ENCODE data around the gene SERPING1. TPM values are rescaled to one million over a fixed set of nuclear protein-coding genes. Genes with fewer than 3 reads are reported as not detected.

Gene SERPING1
- polyA plus RNA-seq, 1 donor from 2014 or later: 0.22 TPM

GRCh38 chr11:57549983-57550382, 47.5 kb upstream of the SERPING1 start:
- H3K36me3 ChIP-seq (ENCODE audit: insufficient read depth, low read length): no peaks in the 10 kb centered on the region

DNA sequence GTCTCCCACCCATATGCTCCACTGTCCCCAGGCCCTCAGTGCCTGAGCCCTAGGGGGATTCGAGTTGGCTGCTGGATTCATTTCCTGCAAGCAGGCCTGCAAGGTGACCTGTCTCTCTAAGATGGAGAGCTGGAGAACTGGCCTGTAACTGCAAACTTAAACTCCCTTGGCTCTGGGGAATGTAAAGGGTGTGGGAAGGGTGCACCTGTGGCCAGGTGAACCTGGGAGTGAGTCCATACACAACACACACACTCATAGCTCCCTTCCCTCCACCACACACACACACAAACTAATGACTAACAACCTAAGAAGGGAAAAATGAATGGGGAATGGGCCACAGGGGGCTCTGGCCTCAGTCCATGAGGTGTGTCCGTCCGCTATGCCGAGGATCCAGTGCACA, 45.5 kb upstream of the SERPING1 start:
- Histone ChIP-seq H3K9me3 (ENCODE audit: low read length) (no peaks in the 10 kb centered on the region), H3K4me2 (ENCODE audit: low read length) (no peak overlapping the region), H3K27me3 (ENCODE audit: insufficient read depth, low read depth, low read length) (no peaks in the 10 kb centered on the region), H3K4me3 (ENCODE audit: low read length) (no peak overlapping the region), H2AFZ (ENCODE audit: low read depth, low read length) (no peak overlapping the region), H3F3A (ENCODE audit: insufficient read depth, low read length, poor library complexity, severe bottlenecking) (no peaks in the 10 kb centered on the region), H3K9me2 (ENCODE audit: insufficient read depth, low read length) (no peaks in the 10 kb centered on the region), H3K36me3 (ENCODE audit: insufficient read depth, low read length) (no peaks in the 10 kb centered on the region), H3K9ac (ENCODE audit: low read length) (no peak overlapping the region), H4K20me1 (ENCODE audit: insufficient read depth) (no peaks in the 10 kb centered on the region), H3K27ac (ENCODE audit: low read length) (no peak overlapping the region), H3K79me2 (replicated peaks; ENCODE audit: insufficient read depth, low read length) (no peaks in the 10 kb centered on the region)
- TF ChIP-seq MXI1 (conservative IDR thresholded peaks at IDR 0.05; ENCODE audit: poor library complexity, severe bottlenecking) (no peak), EP300 (conservative IDR thresholded peaks at IDR 0.05; ENCODE audit: poor library complexity, severe bottlenecking) (no peak), SMC3 (conservative IDR thresholded peaks at IDR 0.05; ENCODE audit: poor library complexity) (no peak), RAD21 (conservative IDR thresholded peaks at IDR 0.05) (no peak), CTCF (IDR thresholded peaks at IDR 0.05; ENCODE audit: poor library complexity, severe bottlenecking) (no peak), EZH2 (IDR thresholded peaks at IDR 0.05; ENCODE audit: borderline replicate concordance, insufficient read depth, low read length, poor library complexity, severe bottlenecking) (no peak), TAF1 (IDR thresholded peaks at IDR 0.05; ENCODE audit: low read depth) (no peak), POLR2AphosphoS5 (IDR thresholded peaks at IDR 0.05) (no peak)
- TF ChIP-seq, protein P1, sequence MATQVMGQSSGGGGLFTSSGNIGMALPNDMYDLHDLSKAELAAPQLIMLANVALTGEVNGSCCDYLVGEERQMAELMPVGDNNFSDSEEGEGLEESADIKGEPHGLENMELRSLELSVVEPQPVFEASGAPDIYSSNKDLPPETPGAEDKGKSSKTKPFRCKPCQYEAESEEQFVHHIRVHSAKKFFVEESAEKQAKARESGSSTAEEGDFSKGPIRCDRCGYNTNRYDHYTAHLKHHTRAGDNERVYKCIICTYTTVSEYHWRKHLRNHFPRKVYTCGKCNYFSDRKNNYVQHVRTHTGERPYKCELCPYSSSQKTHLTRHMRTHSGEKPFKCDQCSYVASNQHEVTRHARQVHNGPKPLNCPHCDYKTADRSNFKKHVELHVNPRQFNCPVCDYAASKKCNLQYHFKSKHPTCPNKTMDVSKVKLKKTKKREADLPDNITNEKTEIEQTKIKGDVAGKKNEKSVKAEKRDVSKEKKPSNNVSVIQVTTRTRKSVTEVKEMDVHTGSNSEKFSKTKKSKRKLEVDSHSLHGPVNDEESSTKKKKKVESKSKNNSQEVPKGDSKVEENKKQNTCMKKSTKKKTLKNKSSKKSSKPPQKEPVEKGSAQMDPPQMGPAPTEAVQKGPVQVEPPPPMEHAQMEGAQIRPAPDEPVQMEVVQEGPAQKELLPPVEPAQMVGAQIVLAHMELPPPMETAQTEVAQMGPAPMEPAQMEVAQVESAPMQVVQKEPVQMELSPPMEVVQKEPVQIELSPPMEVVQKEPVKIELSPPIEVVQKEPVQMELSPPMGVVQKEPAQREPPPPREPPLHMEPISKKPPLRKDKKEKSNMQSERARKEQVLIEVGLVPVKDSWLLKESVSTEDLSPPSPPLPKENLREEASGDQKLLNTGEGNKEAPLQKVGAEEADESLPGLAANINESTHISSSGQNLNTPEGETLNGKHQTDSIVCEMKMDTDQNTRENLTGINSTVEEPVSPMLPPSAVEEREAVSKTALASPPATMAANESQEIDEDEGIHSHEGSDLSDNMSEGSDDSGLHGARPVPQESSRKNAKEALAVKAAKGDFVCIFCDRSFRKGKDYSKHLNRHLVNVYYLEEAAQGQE (IDR thresholded peaks at IDR 0.05; ENCODE audit: borderline replicate concordance): no peak

More at GRCh38 chr11:57549983-57550382, 47.5 kb upstream of the SERPING1 start:
- no peak overlapping the region for H3K4me3 ChIP-seq (ENCODE audit: low read length)
- H3K4me2 ChIP-seq (ENCODE audit: low read length): no peak overlapping the region
- H3K9ac ChIP-seq (ENCODE audit: low read length): no peak overlapping the region
- H2AFZ ChIP-seq (ENCODE audit: low read depth, low read length): no peak overlapping the region
- TF ChIP-seq TAF1 (IDR thresholded peaks at IDR 0.05; ENCODE audit: low read depth) (no peak), MXI1 (conservative IDR thresholded peaks at IDR 0.05; ENCODE audit: poor library complexity, severe bottlenecking) (no peak), EZH2 (IDR thresholded peaks at IDR 0.05; ENCODE audit: borderline replicate concordance, insufficient read depth, low read length, poor library complexity, severe bottlenecking) (no peak), POLR2AphosphoS5 (IDR thresholded peaks at IDR 0.05) (no peak), SMC3 (conservative IDR thresholded peaks at IDR 0.05; ENCODE audit: poor library complexity) (no peak), CTCF (IDR thresholded peaks at IDR 0.05; ENCODE audit: poor library complexity, severe bottlenecking) (no peak), EP300 (conservative IDR thresholded peaks at IDR 0.05; ENCODE audit: poor library complexity, severe bottlenecking) (no peak), RAD21 (conservative IDR thresholded peaks at IDR 0.05) (no peak)
- TF ChIP-seq, protein P1 (IDR thresholded peaks at IDR 0.05; ENCODE audit: borderline replicate concordance): no peak
- H3K79me2 ChIP-seq (replicated peaks; ENCODE audit: insufficient read depth, low read length): no peaks in the 10 kb centered on the region
- no peaks in the 10 kb centered on the region for H3K9me2 ChIP-seq (ENCODE audit: insufficient read depth, low read length)
- H3F3A ChIP-seq (ENCODE audit: insufficient read depth, low read length, poor library complexity, severe bottlenecking): no peaks in the 10 kb centered on the region
- no peaks in the 10 kb centered on the region for H4K20me1 ChIP-seq (ENCODE audit: insufficient read depth)
- H3K27ac ChIP-seq (ENCODE audit: low read length): no peak overlapping the region
- H3K27me3 ChIP-seq (ENCODE audit: insufficient read depth, low read depth, low read length): no peaks in the 10 kb centered on the region
- H3K9me3 ChIP-seq (ENCODE audit: low read length): no peaks in the 10 kb centered on the region
